H1 (cell line): Measurements from ENCODE around the gene KLKB1. TPM values are rescaled to one million over a fixed set of nuclear protein-coding genes. Genes with fewer than 3 reads are reported as not detected.

Experiments used
- CTCF ChIA-PET: fragments of 300-600 bp; sonication (Branson Sonifier 250); formaldehyde crosslinking; loops from one replicate; lab custom pipeline; 2021; ENCODE audit not compliant: partially characterized antibody; lab: Charles Lee
- POLR2A ChIA-PET: fragments of 300-600 bp; sonication (Branson Sonifier 250); formaldehyde crosslinking; loops from one replicate; lab custom pipeline; 2021; ENCODE audit warnings: inconsistent platforms; ENCODE audit not compliant: partially characterized antibody; lab: Charles Lee
- DNase-seq, 2 experiments: peaks; one replicate each; pipeline versions ENCODE4 v3.0.0 to v3.0.0-alpha.2; 2010 to 2022; ENCODE audit warnings: low spot score in 2 of 2, low read depth in 1 of 2, mixed read lengths in 1 of 2
- FAIRE-seq: peaks from 2 replicates; lab custom pipeline; 2011; peaks lifted over from hg19 to GRCh38; lab: Jason Lieb, UNC
- H2AFZ ChIP-seq: 2 replicates; pipeline ENCODE4 v1.8.1; 2012; ENCODE audit warnings: low read length, inconsistent platforms
- H2AK5ac ChIP-seq: 2 replicates; pipeline ENCODE4 v1.6.1; 2013; ENCODE audit warnings: low read depth, low read length
- H2BK120ac ChIP-seq: replicated peaks from 2 replicates; pipeline ENCODE3; 2013; ENCODE audit warnings: low read depth, low read length, inconsistent platforms
- H2BK12ac ChIP-seq: 2 replicates; pipeline ENCODE4 v1.6.1; 2013; ENCODE audit warnings: low read depth, low read length
- H2BK15ac ChIP-seq: 2 replicates; pipeline ENCODE4 v1.6.1; 2013; ENCODE audit warnings: low read length
- H2BK20ac ChIP-seq: 2 replicates; pipeline ENCODE4 v1.6.1; 2013; ENCODE audit warnings: low read length
- H2BK5ac ChIP-seq: 2 replicates; pipeline ENCODE4 v1.6.1; 2013; ENCODE audit warnings: low read depth, low read length
- H3K14ac ChIP-seq: 2 replicates; pipeline ENCODE4 v1.6.1; 2013; ENCODE audit warnings: inconsistent platforms; ENCODE audit not compliant: insufficient read length
- H3K18ac ChIP-seq: 2 replicates; pipeline ENCODE4 v1.6.1; 2013; ENCODE audit warnings: low read length; ENCODE audit errors: extremely low read depth
- H3K23ac ChIP-seq: 2 replicates; pipeline ENCODE4 v1.6.1; 2013; ENCODE audit warnings: inconsistent platforms; ENCODE audit not compliant: insufficient read length
- H3K23me2 ChIP-seq: 2 replicates; pipeline ENCODE4 v1.6.1; 2013; ENCODE audit warnings: low read depth, low read length
- H3K27ac ChIP-seq: 2 replicates; pipeline ENCODE4 v1.6.1; 2011; ENCODE audit warnings: low read depth, low read length, inconsistent platforms
- H3K27me3 ChIP-seq, 4 experiments: replicated peaks in 1 of 4; 1 replicate in 1 of 4; 2 replicates in 3 of 4; pipeline versions ENCODE4 v1.6.1 to v1.8.1; 2011 to 2013; ENCODE audit warnings: low read length in 3 of 4, mild to moderate bottlenecking in 3 of 4, inconsistent platforms in 2 of 4, mixed read lengths in 2 of 4, moderate library complexity in 1 of 4; ENCODE audit not compliant: control insufficient read depth in 3 of 4, insufficient read depth in 3 of 4; ENCODE audit errors: extremely low read depth in 1 of 4
- H3K36me3 ChIP-seq, 4 experiments: 2 replicates each; pipeline versions ENCODE4 v1.6.1 to v1.8.1; 2011 to 2013; ENCODE audit warnings: mild to moderate bottlenecking in 4 of 4, low read length in 3 of 4, moderate library complexity in 2 of 4, control low read depth in 1 of 4, inconsistent platforms in 1 of 4; ENCODE audit not compliant: insufficient read depth in 4 of 4, control insufficient read depth in 2 of 4
- H3K4ac ChIP-seq: replicated peaks from 2 replicates; pipeline ENCODE3; 2013; ENCODE audit warnings: low read length, low read depth, mixed read lengths, inconsistent platforms; ENCODE audit not compliant: insufficient read length
- H3K4me1 ChIP-seq, 4 experiments: replicated peaks in 1 of 4; 1 replicate in 1 of 4; 2 replicates in 3 of 4; pipeline versions ENCODE4 v1.6.1 to v1.8.1; 2011 to 2013; ENCODE audit warnings: low read length in 3 of 4, inconsistent platforms in 2 of 4, mixed read lengths in 1 of 4; ENCODE audit not compliant: insufficient read depth in 4 of 4, control insufficient read depth in 3 of 4
- H3K4me2 ChIP-seq, 2 experiments: 2 replicates each; pipeline versions ENCODE4 v1.6.1 to v1.8.1; 2011 to 2013; ENCODE audit warnings: low read depth in 2 of 2, low read length in 2 of 2, control low read depth in 1 of 2, inconsistent platforms in 1 of 2, mild to moderate bottlenecking in 1 of 2; ENCODE audit not compliant: insufficient read depth in 1 of 2
- H3K4me3 ChIP-seq, 4 experiments: fragments of 200-600, 300-600 bp in 1 of 4; sonication (generic), shearing (Covaris generic), sonication (Bioruptor Twin) in 1 of 4; 2 replicates each; pipeline versions ENCODE4 v1.5.1 to v1.8.1; 2011 to 2016; ENCODE audit warnings: low read length in 4 of 4, low read depth in 3 of 4, control low read depth in 2 of 4, inconsistent platforms in 2 of 4, mild to moderate bottlenecking in 2 of 4, mixed read lengths in 1 of 4, moderate library complexity in 1 of 4; ENCODE audit not compliant: insufficient read depth in 2 of 4; ENCODE audit errors: extremely low read depth in 1 of 4
- H3K56ac ChIP-seq: replicated peaks from 2 replicates; pipeline ENCODE3; 2013; ENCODE audit warnings: low read depth, mild to moderate bottlenecking, mixed read lengths, low read length, inconsistent platforms; ENCODE audit not compliant: insufficient read length
- H3K79me1 ChIP-seq: 2 replicates; pipeline ENCODE4 v1.6.1; 2013; ENCODE audit warnings: low read depth, low read length, control low read depth
- H3K79me2 ChIP-seq, 2 experiments: 2 replicates each; pipeline versions ENCODE4 v1.6.1 to v1.8.1; 2012 to 2013; ENCODE audit warnings: low read length in 2 of 2, mild to moderate bottlenecking in 2 of 2, inconsistent platforms in 1 of 2; ENCODE audit not compliant: insufficient read depth in 2 of 2, control insufficient read depth in 1 of 2
- H3K9ac ChIP-seq, 4 experiments: replicated peaks in 1 of 4; 1 replicate in 1 of 4; 2 replicates in 3 of 4; pipeline versions ENCODE4 v1.6.1 to v1.8.1; 2011 to 2013; ENCODE audit warnings: low read depth in 3 of 4, low read length in 3 of 4, control low read depth in 2 of 4, mild to moderate bottlenecking in 2 of 4, moderate library complexity in 2 of 4, inconsistent platforms in 1 of 4; ENCODE audit errors: extremely low read depth in 1 of 4
- H3K9me3 ChIP-seq, 2 experiments: 2 replicates each; pipeline versions ENCODE4 v1.6.1 to v1.8.1; 2012 to 2013; ENCODE audit warnings: mild to moderate bottlenecking in 2 of 2, moderate library complexity in 2 of 2, control low read depth in 1 of 2, inconsistent platforms in 1 of 2, low read depth in 1 of 2, low read length in 1 of 2, mixed read lengths in 1 of 2; ENCODE audit not compliant: insufficient read depth in 2 of 2
- H4K20me1 ChIP-seq, 2 experiments: replicated peaks in 1 of 2; 2 replicates each; pipeline versions ENCODE3 to v1.8.1; 2011 to 2013; ENCODE audit warnings: inconsistent platforms in 2 of 2, low read length in 2 of 2, mild to moderate bottlenecking in 1 of 2; ENCODE audit not compliant: insufficient read depth in 2 of 2, control insufficient read depth in 1 of 2
- H4K5ac ChIP-seq: 2 replicates; pipeline ENCODE4 v1.6.1; 2013; ENCODE audit warnings: low read length, low read depth, mixed read lengths, inconsistent platforms; ENCODE audit not compliant: insufficient read length
- H4K8ac ChIP-seq: 2 replicates; pipeline ENCODE4 v1.8.0; 2013; ENCODE audit warnings: mild to moderate bottlenecking, moderate library complexity, low read length, inconsistent platforms; ENCODE audit not compliant: insufficient read depth; ENCODE audit errors: extremely low read depth
- H4K91ac ChIP-seq: replicated peaks from 2 replicates; pipeline ENCODE3; 2013; ENCODE audit warnings: low read length, mixed read lengths, inconsistent platforms; ENCODE audit not compliant: insufficient read length
- BRCA1 ChIP-seq: IDR thresholded peaks from 2 replicates; pipeline ENCODE4 v1.6.1; 2012; ENCODE audit warnings: low read depth, low read length, improper control_type of control experiment
- CHD1 ChIP-seq: IDR thresholded peaks from 2 replicates; pipeline ENCODE4 v1.6.1; 2012; ENCODE audit warnings: low read depth, low read length, improper control_type of control experiment
- KDM1A ChIP-seq: fragments of 200-600, 300-600 bp; sonication (generic); IDR thresholded peaks from 2 replicates; pipeline ENCODE4 v1.7.1; 2016; ENCODE audit warnings: mild to moderate bottlenecking, low read length, borderline replicate concordance
- SRF ChIP-seq: IDR thresholded peaks from 2 replicates; pipeline ENCODE4 v1.6.1; 2011; ENCODE audit warnings: mild to moderate bottlenecking, low read depth, low read length, moderate library complexity
- TAF7 ChIP-seq: optimal IDR thresholded peaks from 2 replicates; pipeline ENCODE3; 2011; ENCODE audit warnings: low read depth, mild to moderate bottlenecking, inconsistent platforms, low read length, moderate library complexity, borderline replicate concordance
- TBP ChIP-seq: IDR thresholded peaks from 2 replicates; pipeline ENCODE4 v1.6.1; 2011; ENCODE audit warnings: low read depth, low read length, improper control_type of control experiment
- ZNF274 ChIP-seq: IDR thresholded peaks from 2 replicates; pipeline ENCODE4 v1.7.0; 2012; ENCODE audit warnings: low read length, borderline replicate concordance; ENCODE audit errors: extremely low read depth
- WGBS, 2 experiments: shearing (Covaris generic) in 1 of 2; methylation state at CpG; one replicate each; pipeline versions ENCODE4 v1.1.6 to v1.1.7; 2013 to 2015; ENCODE audit warnings: low lambda C conversion rate in 2 of 2, mixed read lengths in 2 of 2, inconsistent platforms in 1 of 2, low coverage in 1 of 2, missing lambda C conversion rate in 1 of 2; ENCODE audit not compliant: insufficient replicate concordance in 2 of 2, insufficient coverage in 1 of 2, insufficient read length in 1 of 2; ENCODE audit errors: extremely low coverage in 1 of 2, missing lambda C conversion rate in 1 of 2; 5-methylcytosine and 5-hydroxymethylcytosine counted together
- polyA plus RNA-seq, 7 experiments: library from polyadenylated mRNA; depleted of rRNA in 3 of 7; stranded (reverse) in 5 of 7; unstranded in 2 of 7; fragments of >200 nt in 5 of 7; fragments of 200-250 nt in 2 of 7; gene quantifications; 1 replicate in 5 of 7; 2 replicates in 1 of 7; 4 replicates in 1 of 7; pipeline versions ENCODE4 v1.2.1 to v1.2.3, GENCODE V29; 2011 to 2013; ENCODE audit warnings: missing spikeins in 2 of 7, mixed read lengths in 2 of 7
- total RNA-seq: library from RNA; stranded (reverse); fragmentation: NEBNext Ultra II Directional; extraction: Animal tissue kit (Norgen Biotek cat#: 25700); gene quantifications from 2 replicates; pipeline ENCODE4 v1.2.1, GENCODE V29; 2021

The KLKB1 gene
- total and polyA plus RNA-seq, 2 of the 8 experiments (the other 6 are each of a cell fraction or from before 2014, with no cell fraction given), result 12.0 to 20.9 TPM

- no peaks in the 10 kb centered on the region for H3K9me3 ChIP-seq
- H2BK15ac ChIP-seq, result no peak overlapping the region; the same call in 1 of the 2 replicates
- no peak overlapping the region for H2AFZ ChIP-seq
- peak overlapping the region; percentile 91 for H4K91ac ChIP-seq
- no peak overlapping the region for H3K18ac ChIP-seq
- CTCF ChIA-PET, result interaction anchor here (1.4 kb wide), 1 partner anchor 10 kb away, joined by 3 read pairs; no protein-coding TSS in a partner anchor
- no peak overlapping the region for H2BK12ac ChIP-seq
- H4K20me1 ChIP-seq, result no peaks in the 10 kb centered on the region
- H3K79me2 ChIP-seq, result no peaks in the 10 kb centered on the region
- 95% methylated on average over 12 of the region's 12 CpGs; no CpG with 5 or more reads in 1 of the 2 experiments for WGBS, 2 experiments
- H2BK5ac ChIP-seq, result no peak overlapping the region
- no peak for TF ChIP-seq KDM1A
- no peak for TF ChIP-seq SRF
- TF ChIP-seq BRCA1, result no peak
- no peak for TF ChIP-seq CHD1
- no peak for TF ChIP-seq ZNF274
- TF ChIP-seq TBP, result no peak
- TF ChIP-seq TAF7, result no peak
- POLR2A ChIA-PET, result no interaction called here
- no peak overlapping the region for H3K4me3 ChIP-seq
- H4K5ac ChIP-seq, result no peak overlapping the region
- no peak overlapping the region for H3K4ac ChIP-seq
- H2AK5ac ChIP-seq, result no peak overlapping the region; the same call in 1 of the 2 replicates
- no peak overlapping the region for H4K8ac ChIP-seq
- H3K4me1 ChIP-seq, result peaks cover 0 to 4% (median under 1%) of the 10 kb centered on the region in 4 experiments; a peak in 1 of 7 replicates
- no peak overlapping the region for H3K56ac ChIP-seq
- H3K27ac ChIP-seq, result no peak overlapping the region
- H3K79me1 ChIP-seq, result no peaks in the 10 kb centered on the region
- H2BK120ac ChIP-seq, result no peak overlapping the region
- H3K14ac ChIP-seq, result no peak overlapping the region
- H3K36me3 ChIP-seq, result no peaks in the 10 kb centered on the region
- no peak overlapping the region for H3K4me2 ChIP-seq
- no peaks in the 10 kb centered on the region for H3K27me3 ChIP-seq
- H2BK20ac ChIP-seq, result no peak overlapping the region
- H3K9ac ChIP-seq, result no peak overlapping the region
- no peak for DNase-seq
- H3K23ac ChIP-seq, result no peak overlapping the region
- no peaks in the 10 kb centered on the region for H3K23me2 ChIP-seq
- FAIRE-seq, result no peak
These were observed 57.8 kb downstream of the KLKB1 start for GRCh38 chr4:186285147-186285546.
